ENCODE results near the gene CCDC170. TPM values are rescaled to one million over a fixed set of nuclear protein-coding genes. Genes with fewer than 3 reads are reported as not detected.
A peak's percentile ranks its signal among the peaks of the same experiment; 100 is the strongest.

Gene CCDC170
- total and polyA plus RNA-seq, 2 donors (not counting 1 experiment from before 2014, with no cell fraction given), result 0.76 to 0.83 TPM

DNA sequence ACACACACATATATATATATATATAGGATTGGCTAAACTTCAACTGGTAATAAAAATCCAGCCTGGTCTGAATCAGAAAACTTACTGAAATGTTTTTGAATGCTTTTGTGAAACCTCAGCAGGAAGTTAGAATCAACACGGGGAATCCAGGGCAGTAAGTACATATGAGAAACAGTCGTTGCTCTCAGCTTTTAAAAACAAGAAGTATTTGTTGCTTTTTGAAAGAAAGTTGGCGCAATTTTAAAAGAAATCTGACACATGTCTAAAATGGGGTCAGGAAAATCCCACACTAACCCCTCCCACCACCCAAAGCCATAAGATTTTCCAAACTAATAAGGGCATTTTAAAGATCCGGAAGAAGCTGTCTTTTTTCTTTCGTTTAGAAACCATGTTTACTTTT, 11.5 kb upstream of the CCDC170 start:
- Histone ChIP-seq H3K27me3 (ENCODE audit: control insufficient read depth, insufficient read depth, low read length) (no peaks in the 10 kb centered on the region), H2AFZ (ENCODE audit: low read length) (peak overlapping the region; percentile 86), H3K4me3 (replicated peaks in 1 of 4; ENCODE audit: control extremely low read depth in 1 of 4, insufficient read depth in 1 of 4, low read depth in 3 of 4, low read length in 4 of 4) (peak overlapping the region; percentile 10 to 36 (median 24)), H3K9ac (ENCODE audit: insufficient read depth, low read length) (peak overlapping the region; percentile 18), H3K36me3 (ENCODE audit: control insufficient read depth, insufficient read depth, low read length) (no peaks in the 10 kb centered on the region), H4K20me1 (ENCODE audit: control insufficient read depth, extremely low read depth, insufficient read depth, low read length) (no peaks in the 10 kb centered on the region), H3K4me2 (ENCODE audit: extremely low read depth, insufficient read depth, low read length) (peak overlapping the region; percentile 82), H3K4me1 (ENCODE audit: control insufficient read depth, extremely low read depth, insufficient read depth, low read length) (peaks cover 3% of the 10 kb centered on the region), H3K9me3 (ENCODE audit: control insufficient read depth, insufficient read depth, low read depth, low read length) (no peaks in the 10 kb centered on the region), H3K79me2 (ENCODE audit: control insufficient read depth, insufficient read depth, low read length) (no peaks in the 10 kb centered on the region), H3K27ac (ENCODE audit: insufficient read depth, low read length) (peak overlapping the region; percentile 34)
- peak; percentile 11 to 44 for DNase-seq (ENCODE audit: low read depth in 2 of 2)
- TF ChIP-seq CTCF (conservative IDR thresholded peaks at IDR 0.05 in 1 of 2, IDR thresholded peaks at IDR 0.05 in 1 of 2; ENCODE audit: low read depth in 1 of 2, low read length in 2 of 2) (no peak), EZH2 (IDR thresholded peaks at IDR 0.05; ENCODE audit: low read length, missing control alignments) (no peak)

DNA sequence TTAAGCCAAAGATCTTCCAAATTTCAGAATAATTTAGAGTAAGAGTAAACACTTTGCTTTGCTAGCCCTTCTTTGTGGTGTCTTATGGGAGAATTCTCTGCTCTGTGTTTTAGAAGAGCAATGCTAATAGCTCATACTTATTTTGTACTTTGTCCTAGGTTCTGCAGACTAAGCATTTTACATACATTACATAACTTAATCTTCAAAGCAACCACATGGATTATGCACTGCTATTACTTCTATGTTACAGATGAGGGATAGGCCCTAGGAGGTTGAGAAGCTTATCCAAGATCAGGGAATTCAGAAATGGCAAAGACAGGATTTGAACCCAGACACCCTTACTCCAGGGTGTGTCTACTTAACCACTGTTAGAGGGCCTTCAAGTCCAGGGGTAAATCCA, 9.8 kb upstream of the CCDC170 start:
- TF ChIP-seq CTCF (conservative IDR thresholded peaks at IDR 0.05 in 1 of 2, IDR thresholded peaks at IDR 0.05 in 1 of 2; ENCODE audit: low read depth in 1 of 2, low read length in 2 of 2) (no peak), EZH2 (IDR thresholded peaks at IDR 0.05; ENCODE audit: low read length, missing control alignments) (no peak)
- DNase-seq (ENCODE audit: low read depth in 2 of 2), result no peak
- no peak overlapping the region for H3K4me2 ChIP-seq (ENCODE audit: extremely low read depth, insufficient read depth, low read length)
- no peaks in the 10 kb centered on the region for H3K9me3 ChIP-seq (ENCODE audit: control insufficient read depth, insufficient read depth, low read depth, low read length)
- no peak overlapping the region for H3K27ac ChIP-seq (ENCODE audit: insufficient read depth, low read length)
- H3K27me3 ChIP-seq (ENCODE audit: control insufficient read depth, insufficient read depth, low read length), result no peaks in the 10 kb centered on the region
- H3K4me1 ChIP-seq (ENCODE audit: control insufficient read depth, extremely low read depth, insufficient read depth, low read length), result peaks cover 3% of the 10 kb centered on the region
- H3K4me3 ChIP-seq (replicated peaks in 1 of 4; ENCODE audit: control extremely low read depth in 1 of 4, insufficient read depth in 1 of 4, low read depth in 3 of 4, low read length in 4 of 4), result no peak overlapping the region
- no peaks in the 10 kb centered on the region for H4K20me1 ChIP-seq (ENCODE audit: control insufficient read depth, extremely low read depth, insufficient read depth, low read length)
- no peak overlapping the region for H3K9ac ChIP-seq (ENCODE audit: insufficient read depth, low read length)
- no peaks in the 10 kb centered on the region for H3K79me2 ChIP-seq (ENCODE audit: control insufficient read depth, insufficient read depth, low read length)
- no peaks in the 10 kb centered on the region for H3K36me3 ChIP-seq (ENCODE audit: control insufficient read depth, insufficient read depth, low read length)
- H2AFZ ChIP-seq (ENCODE audit: low read length), result no peak overlapping the region

GRCh38 chr6:151488226-151488625, 5.6 kb upstream of the CCDC170 start:
- Histone ChIP-seq H3K27ac (ENCODE audit: insufficient read depth, low read length) (no peak overlapping the region), H2AFZ (ENCODE audit: low read length) (no peak overlapping the region), H3K9me3 (ENCODE audit: control insufficient read depth, insufficient read depth, low read depth, low read length) (no peaks in the 10 kb centered on the region), H3K79me2 (ENCODE audit: control insufficient read depth, insufficient read depth, low read length) (no peaks in the 10 kb centered on the region), H3K4me1 (ENCODE audit: control insufficient read depth, extremely low read depth, insufficient read depth, low read length) (no peaks in the 10 kb centered on the region), H4K20me1 (ENCODE audit: control insufficient read depth, extremely low read depth, insufficient read depth, low read length) (no peaks in the 10 kb centered on the region), H3K4me2 (ENCODE audit: extremely low read depth, insufficient read depth, low read length) (no peak overlapping the region), H3K9ac (ENCODE audit: insufficient read depth, low read length) (no peak overlapping the region), H3K27me3 (ENCODE audit: control insufficient read depth, insufficient read depth, low read length) (no peaks in the 10 kb centered on the region), H3K4me3 (replicated peaks in 1 of 4; ENCODE audit: control extremely low read depth in 1 of 4, insufficient read depth in 1 of 4, low read depth in 3 of 4, low read length in 4 of 4) (no peak overlapping the region), H3K36me3 (ENCODE audit: control insufficient read depth, insufficient read depth, low read length) (no peaks in the 10 kb centered on the region)
- DNase-seq (ENCODE audit: low read depth in 2 of 2), result peak in 1 of 2 donors; percentile 5
- TF ChIP-seq CTCF (conservative IDR thresholded peaks at IDR 0.05 in 1 of 2, IDR thresholded peaks at IDR 0.05 in 1 of 2; ENCODE audit: low read depth in 1 of 2, low read length in 2 of 2) (no peak), EZH2 (IDR thresholded peaks at IDR 0.05; ENCODE audit: low read length, missing control alignments) (no peak)
